Omental fat pad (tissue), 4 donors: Measurements from ENCODE around the gene TMEM107. TPM values are rescaled to one million over a fixed set of nuclear protein-coding genes. Genes with fewer than 3 reads are reported as not detected.
A peak's percentile ranks its signal among the peaks of the same experiment; 100 is the strongest.
"Not testable (repeated sequence)": the region's sequence is repeated elsewhere in the genome, so short reads cannot be mapped to it uniquely, and the experiment has no call there.

ENCODE experiments used
- ATAC-seq: fragments of 150-250 bp; one replicate; pipeline ENCODE4 v1.9.1; 2016; ENCODE audit warnings: mild to moderate bottlenecking, moderate library complexity; ENCODE audit not compliant: low FRiP score
- DNase-seq: peaks from one replicate; pipeline ENCODE4 v3.0.0-alpha.2; 2019; ENCODE audit warnings: low spot score
- CTCF ChIP-seq, 3 donors: fragments of 450-650 bp; IDR thresholded peaks; one replicate each; pipeline ENCODE4 v1.5.1; 2016 to 2017; ENCODE audit warnings: antibody characterized with exemption in 3 of 3, mild to moderate bottlenecking in 3 of 3, moderate library complexity in 2 of 3
- total RNA-seq, 4 donors: library from RNA; depleted of rRNA; stranded (reverse); fragments of >200 nt; gene quantifications; one replicate each; pipeline ENCODE4 v1.1.0, GENCODE V29; 2016

The TMEM107 gene
- total RNA-seq, 4 donors from 2014 or later = 10.9 to 78.4 (median 34.1) TPM

- TF ChIP-seq CTCF (IDR thresholded peaks at IDR 0.05) = no peak
- ATAC-seq (peak; percentile 62), DNase-seq (peak; percentile 95)
Observed at GRCh38 chr17:8220783-8221662, 44.8 kb upstream of the TMEM107 start.

- not testable (repeated sequence) for DNase-seq, ATAC-seq
Observed at GRCh38 chr17:8214000-8214399, 37.8 kb upstream of the TMEM107 start.

- ATAC-seq (no peak), DNase-seq (no peak)
- no peak for TF ChIP-seq CTCF (IDR thresholded peaks at IDR 0.05)
Observed at GRCh38 chr17:8212312-8213180, 36.4 kb upstream of the TMEM107 start.

GRCh38 chr17:8210761-8211458, 34.7 kb upstream of the TMEM107 start:
- DNase-seq (no peak), ATAC-seq (no peak)
- TF ChIP-seq CTCF (IDR thresholded peaks at IDR 0.05) = no peak

GRCh38 chr17:8209907-8210760, 34.0 kb upstream of the TMEM107 start, which contains the start of gene AURKB:
Gene AURKB (minus strand): TSS chr17:8210575. CDS start chr17:8210224, 351 bp downstream.
- DNase-seq = peak; percentile 98
- peak; percentile 94 for ATAC-seq
- TF ChIP-seq CTCF (IDR thresholded peaks at IDR 0.05) = no peak

GRCh38 chr17:8206536-8206935, 30.4 kb upstream of the TMEM107 start:
- no peak for ATAC-seq
- no peak for DNase-seq
- TF ChIP-seq CTCF (IDR thresholded peaks at IDR 0.05) = no peak
